Mammary epithelial cell (primary cell): ENCODE data around the gene CACNB1.

ENCODE experiments used
- EZH2 ChIP-seq: IDR thresholded peaks from 2 replicates; pipeline ENCODE4 v1.6.1; 2012; ENCODE audit warnings: low read length, inconsistent platforms, borderline replicate concordance
- TF ChIP-seq, protein P1 (sequence below), 2 donors: IDR thresholded peaks in 1 of 2; conservative IDR thresholded peaks in 1 of 2; 2 replicates each; pipeline ENCODE4 v1.5.1; 2011 to 2012; ENCODE audit warnings: inconsistent platforms in 2 of 2, low read length in 2 of 2, mild to moderate bottlenecking in 2 of 2, control low read depth in 1 of 2, low read depth in 1 of 2; ENCODE audit not compliant: insufficient read depth in 1 of 2; ENCODE audit errors: extremely low read depth in 1 of 2

DNA sequence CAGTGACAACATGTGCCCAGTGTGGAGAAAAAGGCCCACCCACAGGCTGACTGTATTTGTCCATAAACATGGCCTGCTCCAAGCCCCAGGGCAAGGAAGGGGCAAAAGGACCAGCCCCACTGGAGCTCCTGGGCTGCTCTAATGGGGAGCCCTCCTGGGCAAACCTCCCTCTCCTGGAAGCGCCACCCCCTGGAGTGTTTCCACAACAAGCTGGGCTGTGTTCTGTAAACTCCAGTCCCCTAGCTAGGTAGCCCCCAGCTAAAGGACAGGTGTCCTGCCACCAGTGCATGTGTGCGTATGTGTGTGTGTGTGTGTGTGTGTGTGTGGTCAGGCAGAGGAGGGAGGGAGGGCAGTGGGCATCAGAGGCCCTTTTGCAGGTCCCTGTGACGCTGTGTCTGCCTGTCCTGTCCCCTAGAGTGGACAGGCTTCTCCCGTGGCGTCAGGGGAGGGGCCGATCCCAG lies 39.5 kb upstream of the CACNB1 start:
- no peak for TF ChIP-seq EZH2
- TF ChIP-seq, protein P1, sequence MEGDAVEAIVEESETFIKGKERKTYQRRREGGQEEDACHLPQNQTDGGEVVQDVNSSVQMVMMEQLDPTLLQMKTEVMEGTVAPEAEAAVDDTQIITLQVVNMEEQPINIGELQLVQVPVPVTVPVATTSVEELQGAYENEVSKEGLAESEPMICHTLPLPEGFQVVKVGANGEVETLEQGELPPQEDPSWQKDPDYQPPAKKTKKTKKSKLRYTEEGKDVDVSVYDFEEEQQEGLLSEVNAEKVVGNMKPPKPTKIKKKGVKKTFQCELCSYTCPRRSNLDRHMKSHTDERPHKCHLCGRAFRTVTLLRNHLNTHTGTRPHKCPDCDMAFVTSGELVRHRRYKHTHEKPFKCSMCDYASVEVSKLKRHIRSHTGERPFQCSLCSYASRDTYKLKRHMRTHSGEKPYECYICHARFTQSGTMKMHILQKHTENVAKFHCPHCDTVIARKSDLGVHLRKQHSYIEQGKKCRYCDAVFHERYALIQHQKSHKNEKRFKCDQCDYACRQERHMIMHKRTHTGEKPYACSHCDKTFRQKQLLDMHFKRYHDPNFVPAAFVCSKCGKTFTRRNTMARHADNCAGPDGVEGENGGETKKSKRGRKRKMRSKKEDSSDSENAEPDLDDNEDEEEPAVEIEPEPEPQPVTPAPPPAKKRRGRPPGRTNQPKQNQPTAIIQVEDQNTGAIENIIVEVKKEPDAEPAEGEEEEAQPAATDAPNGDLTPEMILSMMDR (conservative IDR thresholded peaks at IDR 0.05 in 1 of 2, IDR thresholded peaks at IDR 0.05 in 1 of 2; ENCODE audit: extremely low read depth in 1 of 2, insufficient read depth in 1 of 2, low read depth in 1 of 2, low read length in 2 of 2), result no peak
